Activated CD4-positive, CD25-positive, alpha-beta regulatory T cell treated with anti-CD3 and anti-CD28 coated beads, Interleukin-2, amount 50 U/mL, for 16 hours (primary cell): ENCODE results near the gene OR9Q1.
"Not testable (repeated sequence)": the region's sequence is repeated elsewhere in the genome, so short reads cannot be mapped to it uniquely, and the experiment has no call there.

ENCODE experiments used
- DNase-seq: peaks from one replicate; pipeline ENCODE4 v3.0.0-alpha.2; 2020; ENCODE audit warnings: low read depth, low spot score

The OR9Q1 gene

GRCh38 chr11:58023435-58023931 lies at the start of gene OR9Q1:
Gene OR9Q1, plus strand, starts transcription at chr11:58023881. Its CDS starts 155,564 bp downstream, at chr11:58179445.
- DNase-seq, result no peak

GRCh38 chr11:57974132-57974531 lies 49.5 kb upstream of the OR9Q1 start:
- no peak for DNase-seq

DNA sequence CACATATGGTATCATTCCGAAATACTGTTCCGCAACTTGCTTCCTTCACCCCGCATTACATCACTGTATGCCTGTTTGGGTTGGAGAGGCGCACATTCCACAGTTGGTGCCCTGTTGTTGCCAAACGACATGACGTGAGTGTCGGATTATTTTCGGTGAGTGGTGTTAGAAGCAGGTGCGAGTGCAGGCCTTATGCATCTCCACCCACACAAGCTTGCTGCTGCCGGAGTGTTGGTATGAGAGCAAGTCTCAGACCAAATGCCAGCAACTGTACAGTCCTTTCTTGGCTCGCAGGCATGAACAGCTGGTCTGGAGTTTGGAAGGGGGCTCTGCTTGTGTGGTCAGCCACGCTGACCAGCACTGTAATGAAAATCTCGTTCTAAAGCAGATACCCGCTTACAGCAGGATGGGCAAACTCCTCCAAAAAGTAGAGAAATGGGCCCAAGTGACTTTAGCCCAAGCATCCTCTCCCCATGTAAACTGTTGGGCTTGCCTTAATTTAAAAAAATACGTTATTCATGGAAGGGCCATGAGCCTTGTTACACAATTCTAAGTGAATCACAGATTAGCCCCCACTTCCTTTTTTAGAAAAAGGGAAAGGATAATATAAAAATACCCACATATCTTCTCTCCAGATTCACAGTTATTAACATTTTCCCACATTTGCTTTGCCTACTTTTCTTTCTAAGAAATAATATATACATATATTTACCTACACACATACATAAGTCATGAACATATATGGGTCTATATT lies 48.7 kb upstream of the OR9Q1 start:
- DNase-seq, result no peak

- no peak for DNase-seq
These were observed 46.0 kb upstream of the OR9Q1 start for GRCh38 chr11:57977709-57978108.

DNA sequence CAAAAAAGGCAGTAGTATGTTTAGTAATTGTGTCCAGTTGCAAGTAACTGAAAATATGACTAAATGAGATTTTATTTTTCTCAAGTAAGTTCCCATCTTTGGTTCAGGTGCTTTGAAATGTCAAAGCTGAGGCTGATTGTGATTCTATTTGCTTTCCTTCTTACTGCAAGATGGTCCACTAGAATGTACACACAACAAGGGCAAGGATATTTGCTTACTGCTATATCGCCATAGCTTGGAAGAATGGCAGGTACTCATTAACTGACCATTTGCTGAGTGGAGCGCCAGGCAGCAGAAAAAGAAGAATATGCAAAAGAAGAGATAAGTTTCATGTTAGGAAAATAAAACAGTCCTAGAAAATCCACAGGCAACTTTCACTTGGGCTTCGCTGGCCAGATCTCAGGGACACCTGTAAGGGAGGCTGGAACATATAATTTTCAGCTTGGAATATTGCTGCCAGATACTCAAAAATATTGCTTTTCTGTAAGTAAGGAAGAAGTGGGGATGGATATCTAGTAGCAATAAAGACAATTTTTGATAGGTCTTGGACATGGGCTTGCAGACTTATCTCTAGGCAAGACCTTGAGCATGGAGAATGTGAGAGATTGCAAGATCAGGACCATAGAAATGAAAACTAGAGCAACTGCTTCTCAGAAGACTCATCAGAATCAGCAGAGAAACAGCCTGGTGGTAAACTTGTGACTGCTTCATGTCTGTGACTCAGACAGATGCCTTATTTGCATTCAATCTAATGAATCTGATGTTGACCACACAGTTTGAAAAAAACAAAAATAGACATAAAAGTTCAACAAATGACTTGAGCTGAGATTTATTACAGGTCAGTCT lies 44.8 kb upstream of the OR9Q1 start:
- no peak for DNase-seq

GRCh38 chr11:57979532-57980079 lies 44.1 kb upstream of the OR9Q1 start:
- DNase-seq, result no peak

DNA sequence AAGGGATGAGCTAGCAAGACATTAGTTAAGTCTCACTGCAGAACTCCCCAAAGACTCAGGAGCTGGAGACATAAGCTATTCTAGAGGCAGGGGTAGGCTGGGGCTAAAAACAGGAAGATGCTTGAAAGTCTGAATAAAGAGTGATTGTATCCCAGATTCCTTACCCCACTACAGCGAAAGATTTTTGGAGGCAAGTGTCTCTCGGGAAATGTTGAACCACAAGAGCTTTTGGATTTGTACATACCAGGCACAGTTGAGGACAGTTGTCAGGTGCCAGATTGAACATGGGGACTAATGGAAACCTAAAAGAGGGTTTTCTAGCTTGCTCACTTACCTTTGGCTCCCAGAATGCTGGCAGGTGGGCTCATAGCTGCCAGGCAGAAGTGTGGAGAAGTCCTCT lies 43.5 kb upstream of the OR9Q1 start:
- no peak for DNase-seq

DNA sequence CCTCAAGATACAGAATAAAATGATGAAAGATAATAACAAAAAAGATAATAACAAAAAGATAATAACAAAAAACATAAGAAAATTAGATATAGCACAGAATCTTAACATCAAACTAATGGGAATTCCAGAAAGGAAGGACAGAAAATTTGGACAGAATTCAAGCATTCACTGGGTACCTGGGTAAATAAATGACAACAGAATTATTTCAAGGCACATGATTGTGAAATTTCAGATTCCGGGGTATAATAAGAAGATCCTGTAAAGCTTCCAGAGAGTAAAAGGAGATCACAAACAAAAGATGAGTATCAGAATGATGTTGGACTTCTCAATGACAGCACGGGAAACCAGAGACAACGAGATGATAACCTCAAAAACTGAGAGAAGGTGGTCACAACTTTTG lies 42.1 kb upstream of the OR9Q1 start:
- no peak for DNase-seq

GRCh38 chr11:57982776-57983175 lies 40.9 kb upstream of the OR9Q1 start:
- DNase-seq, result no peak

DNA sequence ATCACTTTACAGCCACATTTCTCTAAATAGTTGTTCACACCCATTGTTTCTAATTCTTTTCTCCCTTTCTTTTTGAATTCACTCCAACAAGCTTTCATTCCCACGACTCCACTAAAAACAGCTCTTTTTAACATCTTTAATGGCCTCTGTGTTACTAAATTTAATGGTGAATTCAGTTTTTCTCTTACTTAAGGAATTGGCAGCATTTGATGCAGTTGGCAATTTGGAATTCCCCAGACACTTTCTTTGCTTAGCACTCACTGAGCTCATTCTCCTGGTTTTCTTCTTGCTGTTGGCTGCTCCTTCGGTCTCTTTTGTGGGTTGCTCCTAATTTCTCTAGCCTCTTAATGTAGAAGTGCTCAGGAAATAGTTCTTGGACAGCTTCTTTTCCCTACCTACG lies 40.5 kb upstream of the OR9Q1 start:
- no peak for DNase-seq

GRCh38 chr11:57999523-57999922 lies 24.2 kb upstream of the OR9Q1 start:
- not testable (repeated sequence) for DNase-seq

- not testable (repeated sequence) for DNase-seq
These were observed 23.7 kb upstream of the OR9Q1 start for GRCh38 chr11:58000021-58000420.

DNA sequence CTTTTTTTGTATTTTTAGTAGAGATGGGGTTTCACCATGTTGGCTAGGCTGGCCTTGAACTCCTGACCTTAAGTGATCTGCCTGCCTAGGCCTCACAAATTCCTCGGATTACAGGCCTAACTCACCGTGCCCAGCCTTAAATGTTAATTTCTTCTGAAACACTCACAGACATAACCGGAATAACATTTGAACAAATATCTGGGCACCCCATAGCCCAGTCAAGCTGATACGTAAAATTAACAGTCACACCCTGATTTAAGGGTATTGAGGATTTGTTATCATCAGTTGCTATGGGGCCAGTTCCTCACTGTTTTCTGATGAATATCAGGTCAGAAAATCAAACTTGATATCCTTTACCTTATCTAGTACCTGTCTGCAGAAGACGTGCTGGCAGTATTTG lies 23.0 kb upstream of the OR9Q1 start:
- DNase-seq, result no peak

DNA sequence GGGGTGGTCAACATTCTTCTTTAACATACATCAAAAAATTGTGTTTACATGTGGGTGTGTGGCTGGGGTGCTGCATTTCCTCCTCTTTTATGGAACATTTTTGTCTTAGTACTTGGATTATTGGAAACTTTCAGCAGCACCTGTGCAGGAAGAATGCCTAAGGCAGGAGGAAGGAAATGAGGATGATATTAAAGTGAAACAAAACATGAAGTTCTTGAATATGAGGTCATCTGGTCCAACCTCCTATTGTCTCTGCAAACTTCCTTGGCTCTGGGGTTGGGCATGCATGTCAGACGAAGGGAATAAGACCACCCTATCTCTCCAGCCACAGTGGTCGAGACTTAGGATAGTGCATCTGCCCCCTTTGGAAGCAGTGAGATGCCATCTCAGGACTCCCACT lies 20.6 kb upstream of the OR9Q1 start:
- no peak for DNase-seq

GRCh38 chr11:58003591-58003990 lies 20.1 kb upstream of the OR9Q1 start:
- DNase-seq, result no peak

- no peak for DNase-seq
These were observed 19.0 kb upstream of the OR9Q1 start for GRCh38 chr11:58004664-58005063.

GRCh38 chr11:58006940-58007339 lies 16.7 kb upstream of the OR9Q1 start:
- DNase-seq, result no peak

DNA sequence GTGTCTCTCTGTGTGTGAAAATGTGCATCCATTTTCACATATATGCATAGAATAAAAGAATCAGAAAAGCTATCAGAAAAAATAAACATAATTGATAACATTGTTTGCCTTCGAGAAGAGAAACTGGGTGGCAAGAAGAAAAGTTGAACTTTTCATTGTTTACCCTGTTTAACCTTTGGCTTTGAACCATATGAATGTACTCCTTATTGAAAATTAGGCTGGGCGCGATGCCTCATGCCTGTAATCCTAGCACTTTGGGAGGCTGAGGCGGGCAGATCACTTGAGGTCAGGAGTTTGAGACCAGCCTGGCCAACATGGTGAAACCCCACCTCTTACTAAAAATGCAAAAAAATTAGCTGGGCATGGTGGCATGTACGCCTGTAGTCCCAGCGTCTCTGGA lies 11.9 kb upstream of the OR9Q1 start:
- DNase-seq, result no peak

- DNase-seq, result no peak
These were observed 965 bp downstream of the OR9Q1 start for GRCh38 chr11:58024601-58025091.

DNA sequence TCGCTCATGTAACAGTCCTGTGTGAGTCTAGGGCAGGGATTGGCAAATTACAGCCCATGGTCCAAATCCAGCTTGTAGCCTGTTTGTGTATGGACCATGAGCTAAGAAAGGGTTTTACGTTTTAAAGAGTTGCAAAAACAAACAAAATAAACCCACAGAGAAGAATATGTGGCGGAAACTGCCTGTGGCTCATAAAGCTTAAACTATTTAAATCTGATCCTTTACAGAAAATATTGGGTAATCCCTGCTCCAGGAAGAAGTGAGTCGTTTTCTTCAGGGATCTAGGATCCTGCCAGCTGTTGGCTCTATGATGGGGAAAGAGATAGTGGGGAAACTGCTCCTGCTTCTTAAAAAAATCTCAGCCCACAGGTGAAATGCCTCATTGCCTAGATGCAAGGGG lies 3.7 kb downstream of the OR9Q1 start:
- no peak for DNase-seq

DNA sequence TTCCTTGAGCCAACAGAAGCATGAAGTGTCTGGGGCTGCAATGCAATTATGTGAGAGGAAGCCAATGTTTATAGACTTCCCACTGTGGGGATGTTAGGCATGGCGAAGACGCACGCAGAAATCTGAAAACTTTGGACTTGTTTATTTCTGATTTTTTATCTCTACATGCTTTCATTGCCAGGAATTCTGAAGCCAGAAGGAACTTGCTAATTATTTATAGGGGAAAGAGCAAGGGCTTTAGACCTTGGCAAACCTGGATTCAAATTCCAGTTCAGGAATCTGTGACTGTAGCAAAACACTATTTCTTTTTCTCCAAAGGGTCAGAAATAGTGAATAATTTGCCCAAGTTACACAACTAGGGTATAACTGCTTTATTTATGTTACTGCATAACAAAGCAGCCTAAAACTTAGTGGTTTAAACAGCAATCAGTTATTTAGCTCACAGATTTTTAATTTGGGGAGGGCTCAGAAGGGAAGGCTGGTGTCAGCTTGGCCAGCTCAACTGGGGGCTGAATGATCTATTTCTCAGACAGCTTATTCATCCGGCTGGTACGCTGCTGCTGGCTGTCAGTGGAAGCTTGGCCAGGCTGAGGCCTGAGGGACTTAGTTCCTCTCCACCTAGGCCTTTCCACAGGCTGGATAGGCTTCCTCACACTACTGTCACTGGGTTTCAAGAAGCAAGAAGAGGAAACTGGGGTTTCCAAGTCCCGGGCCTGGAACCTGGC lies 5.2 kb downstream of the OR9Q1 start:
- no peak for DNase-seq

DNA sequence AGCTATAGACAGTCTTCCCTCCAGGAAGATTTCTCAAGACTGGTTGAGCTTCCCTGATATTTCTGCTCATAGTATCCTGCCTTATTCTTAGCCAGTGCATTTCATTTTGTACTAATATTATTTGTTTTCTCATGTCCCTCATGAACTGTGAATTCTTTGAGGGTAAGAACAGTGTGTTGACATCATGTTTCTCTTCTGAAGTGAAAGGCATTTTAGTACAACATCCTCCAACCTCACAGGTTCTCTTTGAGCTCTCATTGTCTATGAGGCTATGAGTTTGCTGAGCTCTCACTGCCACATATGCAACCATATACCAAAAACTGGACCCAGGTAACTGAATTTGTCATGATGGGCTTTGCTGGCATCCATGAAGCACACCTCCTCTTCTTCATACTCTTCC lies 7.0 kb downstream of the OR9Q1 start, which contains the start of gene OR6Q1:
OR6Q1 (plus strand) TSS at position 301 of the 400 bp plus-strand sequence; CDS start at position 301, 0 bp downstream.
- no peak for DNase-seq
